GM12878 (cell line): ENCODE results near the gene NPSR1. TPM values are rescaled to one million over a fixed set of nuclear protein-coding genes. Genes with fewer than 3 reads are reported as not detected.

Experiments used
- ATAC-seq: fragments of 200-7000 bp; cut with Tn5 transposase; 3 replicates; pipeline ENCODE4 v1.9.1; 2020; ENCODE audit warnings: mild to moderate bottlenecking, moderate library complexity
- BruUV-seq: library from RNA; stranded (reverse); fragments of 400-500 nt; replicated peaks from 2 replicates; lab custom pipeline; 2021; lab: Mats Ljungman, UMichigan
- CTCF ChIA-PET: fragments of 300-600 bp; sonication (Branson Sonifier 250); formaldehyde crosslinking; extraction: SDS; loops from one replicate; lab custom pipeline; 2021; ENCODE audit warnings: inconsistent platforms; lab: Yijun Ruan, JAX
- POLR2A ChIA-PET: fragments of 350-600 bp; formaldehyde crosslinking; extraction: SDS; loops from one replicate; lab custom pipeline; 2021; ENCODE audit warnings: inconsistent platforms; lab: Charles Lee
- RAD21 ChIA-PET: fragments of 300-600 bp; sonication (Branson Sonifier 250); formaldehyde crosslinking; loops from one replicate; lab custom pipeline; 2023; ENCODE audit warnings: antibody characterized with exemption; ENCODE audit not compliant: unreplicated experiment; lab: Charles Lee
- SMC1A ChIA-PET: fragments of 300-600 bp; sonication (Branson Sonifier 250); formaldehyde crosslinking; loops from one replicate; lab custom pipeline; 2023; ENCODE audit not compliant: unreplicated experiment, uncharacterized antibody; lab: Charles Lee
- DNase-seq: peaks from one replicate; pipeline ENCODE4 v3.0.0-alpha.2; 2011; ENCODE audit warnings: low read depth, low spot score
- FAIRE-seq: peaks from 3 replicates; lab custom pipeline; 2011; peaks lifted over from hg19 to GRCh38; lab: Jason Lieb, UNC
- H2AFZ ChIP-seq: 2 replicates; pipeline ENCODE4 v1.6.0; 2011; ENCODE audit warnings: low read depth, low read length, control low read depth; ENCODE audit not compliant: control insufficient read depth
- H3K27ac ChIP-seq: 2 replicates; pipeline ENCODE4 v1.5.1; 2011; ENCODE audit warnings: control low read depth; ENCODE audit not compliant: control insufficient read depth, insufficient read depth
- H3K27me3 ChIP-seq, 2 experiments: replicated peaks in 1 of 2; 2 replicates each; pipeline versions ENCODE4 v1.6.0 to v1.6.1; 2011; ENCODE audit warnings: low read length in 1 of 2; ENCODE audit not compliant: control insufficient read depth in 2 of 2, insufficient read depth in 2 of 2
- H3K36me3 ChIP-seq, 2 experiments: 2 replicates each; pipeline ENCODE4 v1.5.1; 2011; ENCODE audit warnings: low read length in 1 of 2; ENCODE audit not compliant: control insufficient read depth in 2 of 2, insufficient read depth in 2 of 2
- H3K4me1 ChIP-seq: 2 replicates; pipeline ENCODE4 v1.6.1; 2011; ENCODE audit warnings: mild to moderate bottlenecking, low read length, moderate library complexity, mixed read lengths; ENCODE audit not compliant: control insufficient read depth, insufficient read depth
- H3K4me2 ChIP-seq: 2 replicates; pipeline ENCODE4 v1.6.0; 2011; ENCODE audit warnings: control low read depth; ENCODE audit not compliant: control insufficient read depth, insufficient read depth
- H3K4me3 ChIP-seq: fragments of 200-600 bp; sonication (generic); 2 replicates; pipeline ENCODE4 v1.5.1; 2016
- H3K79me2 ChIP-seq: 2 replicates; pipeline ENCODE4 v1.6.0; 2011; ENCODE audit warnings: low read length; ENCODE audit not compliant: control insufficient read depth, insufficient read depth
- H3K9ac ChIP-seq: 2 replicates; pipeline ENCODE4 v1.8.0; 2011; ENCODE audit warnings: low read length, control low read depth, mixed read lengths; ENCODE audit not compliant: control insufficient read depth, insufficient read depth
- H3K9me3 ChIP-seq: replicated peaks from 3 replicates; pipeline ENCODE4 v1.5.1; 2011; ENCODE audit warnings: mild to moderate bottlenecking, low read length; ENCODE audit not compliant: control insufficient read depth, insufficient read depth
- H4K20me1 ChIP-seq: 2 replicates; pipeline ENCODE4 v1.6.0; 2011; ENCODE audit not compliant: control insufficient read depth, insufficient read depth
- EGR1 ChIP-seq, 2 experiments: IDR thresholded peaks; 1 replicate in 1 of 2; 2 replicates in 1 of 2; pipeline ENCODE4 v1.6.1; 2011 to 2012; ENCODE audit warnings: low read depth in 2 of 2, low read length in 2 of 2, borderline replicate concordance in 1 of 2, mild to moderate bottlenecking in 1 of 2, moderate library complexity in 1 of 2
- NFIC ChIP-seq: IDR thresholded peaks from 2 replicates; pipeline ENCODE4 v1.6.1; 2012; ENCODE audit warnings: low read depth, mild to moderate bottlenecking, inconsistent platforms, low read length, moderate library complexity
- PRDM15 ChIP-seq: fragments of 450-650 bp; formaldehyde crosslinking; IDR thresholded peaks from 2 replicates; pipeline ENCODE4 v1.4.0; 2020; ENCODE audit warnings: mild to moderate bottlenecking, moderate library complexity
- RELB ChIP-seq: fragments of 450-650 bp; IDR thresholded peaks from 2 replicates; pipeline ENCODE4 v1.6.1; 2017; ENCODE audit warnings: low read depth, mild to moderate bottlenecking, moderate library complexity
- REST ChIP-seq: IDR thresholded peaks from 2 replicates; pipeline ENCODE4 v1.6.1; 2012; ENCODE audit warnings: mild to moderate bottlenecking, low read depth, low read length
- YBX1 ChIP-seq: fragments of 450-650 bp; IDR thresholded peaks from 2 replicates; pipeline ENCODE4 v1.6.1; 2016; ENCODE audit warnings: antibody characterized with exemption
- ZBTB33 ChIP-seq: fragments of 450-650 bp; IDR thresholded peaks from 2 replicates; pipeline ENCODE4 v1.6.1; 2017; ENCODE audit warnings: mild to moderate bottlenecking
- WGBS: methylation state at CpG from one replicate; pipeline ENCODE4 v1.1.6; 2016; ENCODE audit warnings: low lambda C conversion rate; ENCODE audit not compliant: insufficient replicate concordance, insufficient coverage; ENCODE audit errors: missing lambda C conversion rate; 5-methylcytosine and 5-hydroxymethylcytosine counted together
- in situ Hi-C: fragments of 300-500 bp; cut with MboI; formaldehyde crosslinking; loops from 9 replicates; pipeline ENCODE4 v1.14.3; 2018; ENCODE audit warnings: mixed read lengths
- intact Hi-C: fragments of 100-400 bp; cut with micrococcal nuclease; formaldehyde crosslinking; loops from one replicate; pipeline ENCODE4 v1.14.2; 2022; ENCODE audit not compliant: unreplicated experiment
- polyA plus RNA-seq, 11 experiments: library from polyadenylated mRNA; depleted of rRNA in 4 of 11; unstranded in 6 of 11; stranded (reverse) in 5 of 11; fragments of >200 nt; fragmentation: Nextera tagmentation in 4 of 11; fragmentation: Illumina TruSeq in 1 of 11; extraction: Ambion mirVana in 4 of 11; extraction: Trizol in 1 of 11; gene quantifications; 1 replicate in 1 of 11; 2 replicates in 10 of 11; pipeline versions ENCODE4 v1.2.1 to v1.2.3, GENCODE V29; 2011 to 2016; ENCODE audit warnings: inconsistent platforms in 2 of 11, missing spikeins in 2 of 11, low read depth in 1 of 11
- total RNA-seq, 4 experiments: library from RNA; depleted of rRNA in 3 of 4; stranded (reverse); fragments of >200 nt in 3 of 4; fragmentation: Illumina TruSeq in 1 of 4; extraction: Trizol in 1 of 4; gene quantifications; 2 replicates each; pipeline versions ENCODE4 v1.2.1 to v1.2.3, GENCODE V29; 2013 to 2021

NPSR1 gene
- total and polyA plus RNA-seq, 10 of the 15 experiments (the other 5 are each of a cell fraction or from before 2014, with no cell fraction given), result 0.20 TPM; not detected in 9

- TF ChIP-seq ZBTB33 (no peak), RELB (no peak)
Measured at GRCh38 chr7:34760271-34760670, 102.3 kb downstream of the NPSR1 start (continued).

GRCh38 chr7:34761206-34761605 lies 103.2 kb downstream of the NPSR1 start:
- RAD21 ChIA-PET, result interaction anchor here (1.0 to 2.8 kb wide), 9 partner anchors 12 to 275 kb away, joined by 3 to 21 read pairs (median 4); no protein-coding TSS in a partner anchor
- CTCF ChIA-PET, result interaction anchor here (0.8 to 4.8 kb wide), 15 partner anchors 25 to 276 kb away, joined by 3 to 46 read pairs (median 5); partner anchors contain the start of gene DPY19L1
- no peak for ATAC-seq
- no peaks in the 10 kb centered on the region for H3K27me3 ChIP-seq
- TF ChIP-seq YBX1, result no peak
- no peak for TF ChIP-seq REST
- no peak for TF ChIP-seq EGR1 (IDR thresholded peaks at IDR 0.05; ENCODE audit: borderline replicate concordance in 1 of 2, low read depth in 2 of 2, low read length in 2 of 2)
- no peak for TF ChIP-seq PRDM15 (CRISPR knock-in tag)
- TF ChIP-seq NFIC, result no peak
- TF ChIP-seq, all 136 proteins: peak for 0
- FAIRE-seq, result no peak
- no peaks in the 10 kb centered on the region for H3K9me3 ChIP-seq
- DNase-seq, result no peak
- H3K36me3 ChIP-seq, result no peaks in the 10 kb centered on the region
- no peak overlapping the region for H3K4me2 ChIP-seq
- POLR2A ChIA-PET, result no interaction called here
- no peaks in the 10 kb centered on the region for H3K79me2 ChIP-seq
- SMC1A ChIA-PET, result interaction anchor here (0.7 to 3.4 kb wide), 19 partner anchors 9 to 311 kb away, joined by 3 to 29 read pairs (median 4); no protein-coding TSS in a partner anchor
- H2AFZ ChIP-seq, result no peak overlapping the region
- H4K20me1 ChIP-seq, result no peaks in the 10 kb centered on the region
- WGBS, result 5% methylated on average over 1 of the region's 1 CpG
- BruUV-seq, result no TSS peak
- H3K27ac ChIP-seq, result no peak overlapping the region
- H3K4me3 ChIP-seq, result no peak overlapping the region
- in situ Hi-C loops (no loop called here), intact Hi-C loops (no loop called here)
- no peaks in the 10 kb centered on the region for H3K4me1 ChIP-seq
- no peak overlapping the region for H3K9ac ChIP-seq
